Parathyroid adenoma (tissue), 2 donors: Measurements from ENCODE around the gene ZNF100.
A peak's percentile ranks its signal among the peaks of the same experiment; 100 is the strongest.
"Not testable (repeated sequence)": the region's sequence is repeated elsewhere in the genome, so short reads cannot be mapped to it uniquely, and the experiment has no call there.

Source experiments
- H2AFZ ChIP-seq: fragments of 300-600 bp; sonication (generic); one replicate; pipeline ENCODE4 v1.7.0; 2017; ENCODE audit warnings: antibody characterized with exemption, mild to moderate bottlenecking
- H3K27ac ChIP-seq: fragments of 300-600 bp; sonication (generic); one replicate; pipeline ENCODE4 v1.7.0; 2017
- H3K27me3 ChIP-seq: fragments of 300-600 bp; sonication (generic); one replicate; pipeline ENCODE4 v1.7.0; 2017; ENCODE audit warnings: low read length; ENCODE audit not compliant: control insufficient read depth, insufficient read depth
- H3K36me3 ChIP-seq: fragments of 300-600 bp; sonication (generic); one replicate; pipeline ENCODE4 v1.7.0; 2017; ENCODE audit warnings: low read length; ENCODE audit not compliant: control insufficient read depth, insufficient read depth
- H3K4me1 ChIP-seq: fragments of 300-600 bp; sonication (generic); one replicate; pipeline ENCODE4 v1.7.0; 2017; ENCODE audit warnings: control low read depth
- H3K4me2 ChIP-seq: fragments of 300-600 bp; sonication (generic); one replicate; pipeline ENCODE4 v1.7.0; 2017; ENCODE audit warnings: low read length
- H3K4me3 ChIP-seq: fragments of 300-600 bp; sonication (generic); one replicate; pipeline ENCODE4 v1.7.0; 2017; ENCODE audit warnings: low read depth, low read length
- H3K79me2 ChIP-seq: fragments of 300-600 bp; sonication (generic); one replicate; pipeline ENCODE4 v1.7.0; 2017; ENCODE audit warnings: control low read depth
- H3K9ac ChIP-seq: fragments of 300-600 bp; sonication (generic); one replicate; pipeline ENCODE4 v1.7.0; 2017; ENCODE audit warnings: mild to moderate bottlenecking
- H3K9me3 ChIP-seq: fragments of 300-600 bp; sonication (generic); one replicate; pipeline ENCODE4 v1.7.0; 2017; ENCODE audit warnings: low read length; ENCODE audit not compliant: control insufficient read depth
- CTCF ChIP-seq: fragments of 300-600 bp; sonication (generic); IDR thresholded peaks from one replicate; pipeline ENCODE4 v1.7.0; 2017; ENCODE audit warnings: antibody characterized with exemption, mild to moderate bottlenecking
- donor health status: primary hyperparathyroidism.

Gene ZNF100

DNA sequence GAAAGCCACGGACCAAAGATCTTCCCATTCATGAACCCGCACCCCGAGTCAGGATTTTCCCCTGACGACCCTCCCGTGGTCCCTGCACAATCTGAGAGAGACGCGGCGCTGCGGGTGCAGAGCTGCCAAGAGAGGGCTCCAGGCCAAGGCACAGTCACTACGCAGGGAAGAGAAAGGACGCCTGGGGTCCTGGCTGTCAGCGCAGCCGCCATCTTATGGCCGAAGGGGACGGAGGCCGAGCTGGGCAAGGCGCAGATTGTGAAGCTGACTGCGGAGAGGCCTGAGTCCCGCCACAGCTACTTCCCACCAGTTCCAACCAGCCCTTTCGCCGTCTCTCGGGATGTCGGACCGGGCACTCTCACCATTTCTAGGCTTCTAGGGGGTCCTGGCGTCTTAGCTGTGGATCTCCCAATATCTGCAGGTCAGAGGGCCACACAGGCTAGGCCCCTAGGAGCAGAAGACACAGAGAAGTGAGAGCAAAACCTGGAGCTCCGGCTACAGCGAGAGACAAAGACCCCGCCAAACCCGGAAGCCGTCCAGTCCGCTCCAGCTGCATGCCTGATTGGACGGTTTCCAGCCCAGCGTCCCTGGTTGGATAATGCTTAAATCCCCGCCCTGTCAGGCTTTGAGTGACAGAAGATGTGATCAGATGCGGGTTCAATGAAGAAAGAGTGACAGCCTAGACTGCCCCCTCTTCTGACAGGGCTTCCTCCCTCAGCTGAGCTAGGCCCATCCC lies at the start of gene ZNF100:
Gene ZNF100 (minus strand): TSS at position 515 of the 736 bp plus-strand sequence. CDS start 150 bp downstream, at position 365.
- H3K4me3 ChIP-seq = peak within 1 kb of the TSS; percentile 84
- H3K79me2 ChIP-seq = peaks cover 6% of the 10 kb centered on the region
- no peaks in the 10 kb centered on the region for H3K9me3 ChIP-seq
- peak within 1 kb of the TSS; percentile 78 for H3K4me2 ChIP-seq
- H2AFZ ChIP-seq = peak within 1 kb of the TSS; percentile 89
- peaks cover 4% of the 10 kb centered on the region for H3K4me1 ChIP-seq
- no peaks in the 10 kb centered on the region for H3K27me3 ChIP-seq
- TF ChIP-seq CTCF = no peak
- no peaks in the 10 kb centered on the region for H3K36me3 ChIP-seq
- peak within 1 kb of the TSS; percentile 64 for H3K9ac ChIP-seq
- H3K27ac ChIP-seq = peak within 1 kb of the TSS; percentile 73

DNA sequence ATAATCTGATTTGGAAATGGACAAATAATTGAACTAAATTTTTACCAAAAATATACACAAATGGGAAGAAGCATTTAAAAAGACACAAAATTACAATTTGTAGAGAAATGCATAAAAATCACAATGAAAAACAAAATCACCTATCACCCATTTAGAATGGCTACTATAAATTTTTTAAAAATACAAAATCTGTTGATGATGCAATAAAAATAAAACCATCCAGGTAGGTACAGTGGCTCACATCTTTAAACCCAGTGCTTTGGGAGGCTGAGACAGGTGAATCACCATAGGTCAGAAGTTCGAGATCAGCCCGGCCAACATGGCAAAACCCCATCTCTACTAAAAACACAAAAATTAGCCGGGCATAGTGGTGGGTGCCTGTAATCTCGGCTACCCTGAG lies 45.1 kb upstream of the ZNF100 start:
- Histone ChIP-seq H3K4me2 (no peak overlapping the region), H3K27ac (no peak overlapping the region), H3K27me3 (no peaks in the 10 kb centered on the region), H2AFZ (no peak overlapping the region), H3K36me3 (peaks cover 6% of the 10 kb centered on the region), H3K79me2 (no peaks in the 10 kb centered on the region), H3K9ac (no peak overlapping the region), H3K4me1 (no peaks in the 10 kb centered on the region), H3K9me3 (peaks cover 16% of the 10 kb centered on the region), H3K4me3 (no peak overlapping the region)
- TF ChIP-seq CTCF = no peak

DNA sequence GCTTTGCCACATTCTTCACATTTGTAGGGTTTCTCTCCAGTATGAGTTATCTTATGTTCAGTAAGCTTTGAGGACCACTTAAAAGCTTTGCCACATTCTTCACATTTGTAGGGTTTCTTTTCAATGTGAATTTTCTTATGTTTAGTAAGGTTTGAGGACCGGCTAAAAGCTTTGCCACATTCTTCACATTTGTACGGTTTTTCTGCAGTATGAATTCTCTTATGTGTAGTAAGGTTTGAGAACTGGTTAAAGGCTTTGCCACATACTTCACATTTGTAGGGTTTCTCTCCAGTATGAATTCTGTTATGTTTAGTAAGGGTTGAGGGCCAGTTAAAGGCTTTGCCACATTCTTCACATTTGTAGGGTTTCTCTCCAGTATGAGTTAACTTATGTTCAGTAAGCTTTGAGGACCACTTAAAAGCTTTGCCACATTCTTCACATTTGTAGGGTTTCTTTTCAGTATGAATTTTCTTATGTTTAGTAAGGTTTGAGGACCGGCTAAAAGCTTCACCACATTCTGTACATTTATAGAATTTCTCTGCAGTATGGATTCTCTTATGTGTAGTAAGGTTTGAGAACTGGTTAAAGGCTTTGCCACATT lies 41.1 kb upstream of the ZNF100 start:
- not testable (repeated sequence) for H3K36me3 ChIP-seq, H3K9ac ChIP-seq

GRCh38 chr19:21789466-21790085 lies 22.2 kb upstream of the ZNF100 start:
- H2AFZ ChIP-seq = no peak overlapping the region
- H3K27me3 ChIP-seq = no peaks in the 10 kb centered on the region
- no peak overlapping the region for H3K4me3 ChIP-seq
- no peaks in the 10 kb centered on the region for H3K36me3 ChIP-seq
- H3K4me2 ChIP-seq = no peak overlapping the region
- no peaks in the 10 kb centered on the region for H3K79me2 ChIP-seq
- no peak overlapping the region for H3K9ac ChIP-seq
- H3K4me1 ChIP-seq = no peaks in the 10 kb centered on the region
- no peak for TF ChIP-seq CTCF
- no peak overlapping the region for H3K27ac ChIP-seq
- H3K9me3 ChIP-seq = no peaks in the 10 kb centered on the region

More for the DNA sequence above, 41.1 kb upstream of the ZNF100 start:
- H3K27me3 ChIP-seq, H3K4me3 ChIP-seq, H3K79me2 ChIP-seq, H2AFZ ChIP-seq, H3K4me2 ChIP-seq, H3K4me1 ChIP-seq, H3K27ac ChIP-seq: not testable (repeated sequence)
- peaks cover 16% of the 10 kb centered on the region for H3K9me3 ChIP-seq

- Histone ChIP-seq H3K79me2 (no peaks in the 10 kb centered on the region), H3K27me3 (no peaks in the 10 kb centered on the region), H3K4me3 (no peak overlapping the region), H3K36me3 (no peaks in the 10 kb centered on the region), H3K4me1 (no peaks in the 10 kb centered on the region), H2AFZ (no peak overlapping the region), H3K27ac (no peak overlapping the region), H3K4me2 (no peak overlapping the region), H3K9me3 (no peaks in the 10 kb centered on the region), H3K9ac (no peak overlapping the region)
- no peak for TF ChIP-seq CTCF
Observed at GRCh38 chr19:21786936-21787335, 19.6 kb upstream of the ZNF100 start.

GRCh38 chr19:21775792-21776191 lies 8.4 kb upstream of the ZNF100 start:
- H3K79me2 ChIP-seq, H3K27ac ChIP-seq, H3K9ac ChIP-seq, H3K9me3 ChIP-seq, H3K4me1 ChIP-seq, H3K27me3 ChIP-seq, H3K4me3 ChIP-seq, H3K4me2 ChIP-seq, H2AFZ ChIP-seq, H3K36me3 ChIP-seq: not testable (repeated sequence)

- Histone ChIP-seq H3K4me2 (peak overlapping the region; percentile 78), H3K9ac (peak overlapping the region; percentile 64), H3K27ac (peak overlapping the region; percentile 73), H3K4me3 (peak overlapping the region; percentile 84), H2AFZ (peak overlapping the region; percentile 89)
- H3K4me1 ChIP-seq, H3K27me3 ChIP-seq, H3K79me2 ChIP-seq, H3K9me3 ChIP-seq, H3K36me3 ChIP-seq: not testable (repeated sequence)
Observed at GRCh38 chr19:21766705-21767064, 694 bp downstream of the ZNF100 start.
